Measurements from ENCODE around the gene LRRC28. TPM values are rescaled to one million over a fixed set of nuclear protein-coding genes. Genes with fewer than 3 reads are reported as not detected.
"Not testable (repeated sequence)": the region's sequence is repeated elsewhere in the genome, so short reads cannot be mapped to it uniquely, and the experiment has no call there.

Gene LRRC28
- total RNA-seq, 2 experiments from 2014 or later, result 15.2 to 18.2 TPM

DNA sequence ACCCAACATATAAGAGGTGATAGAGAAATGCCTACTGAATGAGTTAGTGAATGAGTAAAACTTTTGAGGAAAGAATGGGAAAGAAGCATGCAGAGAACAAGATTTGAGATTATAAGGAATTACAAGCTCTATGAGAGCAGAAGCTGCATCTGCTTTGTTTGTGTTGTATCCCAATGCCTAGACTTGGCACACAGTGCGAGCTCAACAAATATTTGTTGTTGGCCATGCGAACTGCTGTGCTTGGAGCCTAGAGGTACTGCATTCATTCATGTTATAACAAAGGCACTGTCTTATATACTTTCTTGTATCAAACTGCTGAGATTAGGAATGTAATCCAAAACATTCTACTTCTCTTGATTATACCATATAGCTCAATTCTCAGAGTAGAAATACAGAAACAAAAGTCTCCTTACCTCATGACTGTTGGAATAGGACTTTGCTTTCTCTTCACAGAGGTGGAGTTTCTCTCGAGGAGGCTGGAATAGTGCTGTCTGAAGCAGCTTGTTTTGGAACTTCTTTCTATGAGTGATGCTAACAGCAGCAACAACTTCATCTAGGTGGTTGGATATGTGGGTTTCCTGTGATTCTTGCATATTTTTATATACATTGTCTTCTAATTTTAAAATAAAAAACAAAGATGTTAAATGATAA, 23.0 kb upstream of the LRRC28 start:
- ATAC-seq (no peak), DNase-seq (no peak)
- Mint-ChIP-seq H3K27ac (no peak overlapping the region), H3K4me1 (no peaks in the 10 kb centered on the region), H3K36me3 (ENCODE audit: low read depth) (no peaks in the 10 kb centered on the region), H3K9me3 (ENCODE audit: low read depth) (peaks cover 2% of the 10 kb centered on the region), H3K4me3 (no peak overlapping the region), H3K27me3 (no peaks in the 10 kb centered on the region)
- CTCF ChIA-PET, result interaction anchor here (1.0 kb wide), 1 partner anchor 18 kb away, joined by 3 read pairs; no protein-coding TSS in a partner anchor
- intact Hi-C loops (cut with DNase I, micrococcal nuclease), result no loop called here
- POLR2A ChIA-PET, result no interaction called here

DNA sequence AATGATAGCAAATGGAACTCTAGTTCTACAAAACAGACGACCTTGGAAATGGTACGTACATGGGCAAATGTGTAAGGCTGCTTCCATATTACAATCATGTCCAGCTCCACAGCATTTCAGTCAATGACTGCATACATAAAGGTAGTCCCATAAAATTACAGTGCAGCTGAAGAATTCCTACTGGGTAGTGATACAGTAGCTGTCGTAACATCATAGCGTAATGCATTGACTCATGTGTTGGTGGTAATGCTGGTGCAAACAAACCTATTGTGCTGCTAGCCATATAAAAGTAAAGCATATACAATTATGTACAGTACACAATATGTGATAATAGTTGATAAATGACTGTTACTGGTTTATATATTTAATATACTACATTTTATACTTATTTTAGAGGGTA, 20.4 kb upstream of the LRRC28 start:
- Mint-ChIP-seq H3K36me3 (ENCODE audit: low read depth) (no peaks in the 10 kb centered on the region), H3K27ac (no peak overlapping the region), H3K9me3 (ENCODE audit: low read depth) (peaks cover 2% of the 10 kb centered on the region), H3K4me3 (no peak overlapping the region), H3K27me3 (peaks cover 3% of the 10 kb centered on the region), H3K4me1 (no peaks in the 10 kb centered on the region)
- ATAC-seq (no peak), DNase-seq (no peak)
- intact Hi-C loops (cut with DNase I, micrococcal nuclease), result no loop called here
- ChIA-PET POLR2A (no interaction called here), CTCF (interaction anchor here (1.2 kb wide), 1 partner anchor 42 kb away, joined by 3 read pairs; no protein-coding TSS in a partner anchor)

DNA sequence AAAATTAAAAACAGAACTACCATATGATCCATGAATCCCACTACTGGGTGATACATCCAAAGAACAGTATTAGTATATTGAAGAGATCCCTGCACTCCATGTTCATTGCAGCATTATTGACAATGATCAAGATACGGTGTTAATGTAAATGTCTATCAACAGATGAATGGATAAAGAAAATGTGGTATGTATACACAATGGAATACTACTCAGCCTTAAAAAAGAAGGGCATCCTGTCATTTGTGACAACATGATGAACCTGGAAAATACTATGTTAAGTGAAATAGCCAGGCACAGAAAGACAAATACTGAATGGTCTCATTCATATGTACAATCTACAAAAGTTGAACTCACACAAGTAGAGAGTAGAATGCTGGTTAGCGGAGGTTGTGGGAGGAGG, 18.5 kb upstream of the LRRC28 start:
- peaks cover 3% of the 10 kb centered on the region for H3K27me3 Mint-ChIP-seq
- ChIA-PET CTCF (interaction anchor here (1.1 kb wide), 1 partner anchor 102 kb away, joined by 3 read pairs; no protein-coding TSS in a partner anchor), POLR2A (no interaction called here)
- peaks cover 2% of the 10 kb centered on the region for H3K9me3 Mint-ChIP-seq (ENCODE audit: low read depth)
- H3K27ac Mint-ChIP-seq, result no peak overlapping the region
- no peak overlapping the region for H3K4me3 Mint-ChIP-seq
- no peaks in the 10 kb centered on the region for H3K36me3 Mint-ChIP-seq (ENCODE audit: low read depth)
- intact Hi-C loops (cut with DNase I, micrococcal nuclease), result no loop called here
- no peaks in the 10 kb centered on the region for H3K4me1 Mint-ChIP-seq
- DNase-seq, result no peak
- ATAC-seq, result no peak

DNA sequence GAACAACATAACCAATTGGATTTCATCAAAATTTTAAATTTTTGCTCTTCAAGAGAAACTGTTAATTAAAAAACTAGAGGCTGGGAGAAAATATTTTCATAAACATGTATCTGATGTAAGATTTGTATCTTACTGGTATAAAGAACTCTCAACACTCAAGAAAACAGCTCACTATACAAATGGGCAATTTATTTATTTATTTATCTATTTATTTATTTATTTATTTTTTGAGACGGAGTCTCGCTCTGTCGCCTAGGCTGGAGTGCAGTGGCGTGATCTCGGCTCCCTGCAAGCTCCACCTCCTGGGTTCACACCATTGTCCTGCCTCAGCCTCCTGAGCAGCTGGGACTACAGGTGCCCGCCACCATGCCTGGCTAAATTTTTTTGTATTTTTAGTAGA, 17.1 kb upstream of the LRRC28 start:
- H3K27ac Mint-ChIP-seq; intact Hi-C loops (cut with DNase I, micrococcal nuclease); H3K4me1 Mint-ChIP-seq; H3K36me3 Mint-ChIP-seq (ENCODE audit: low read depth); DNase-seq; H3K27me3 Mint-ChIP-seq; H3K4me3 Mint-ChIP-seq; POLR2A ChIA-PET; ATAC-seq; H3K9me3 Mint-ChIP-seq (ENCODE audit: low read depth): not testable (repeated sequence)
- CTCF ChIA-PET, result interaction anchor here (0.6 kb wide), 1 partner anchor 1116 kb away, joined by 3 read pairs; no protein-coding TSS in a partner anchor

DNA sequence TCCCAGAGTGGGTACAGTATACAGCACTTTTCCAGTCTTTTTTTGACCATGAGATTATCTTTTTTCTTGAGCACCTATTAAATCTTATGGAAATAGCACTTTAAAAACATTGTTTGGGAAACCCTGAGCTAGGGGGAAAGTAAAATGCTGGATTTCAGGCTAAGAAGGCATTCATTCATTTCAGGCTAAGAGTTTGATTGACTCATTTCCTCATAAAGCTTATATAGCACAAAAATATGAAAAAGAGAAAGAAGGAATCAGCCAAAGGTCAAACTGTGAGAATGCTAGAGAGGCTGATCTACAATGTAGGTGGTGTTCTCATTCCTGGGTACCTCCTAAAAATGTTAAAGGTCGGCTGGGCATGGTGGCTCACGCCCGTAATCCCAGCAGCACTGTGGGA, 12.4 kb upstream of the LRRC28 start:
- no peak overlapping the region for H3K27ac Mint-ChIP-seq
- POLR2A ChIA-PET, result no interaction called here
- no peaks in the 10 kb centered on the region for H3K36me3 Mint-ChIP-seq (ENCODE audit: low read depth)
- H3K4me1 Mint-ChIP-seq, result peaks cover 4% of the 10 kb centered on the region
- no peak for DNase-seq
- H3K9me3 Mint-ChIP-seq (ENCODE audit: low read depth), result no peaks in the 10 kb centered on the region
- no peak overlapping the region for H3K4me3 Mint-ChIP-seq
- peaks cover 7% of the 10 kb centered on the region for H3K27me3 Mint-ChIP-seq
- CTCF ChIA-PET, result no interaction called here
- intact Hi-C loops (cut with DNase I, micrococcal nuclease), result no loop called here
- no peak for ATAC-seq

DNA sequence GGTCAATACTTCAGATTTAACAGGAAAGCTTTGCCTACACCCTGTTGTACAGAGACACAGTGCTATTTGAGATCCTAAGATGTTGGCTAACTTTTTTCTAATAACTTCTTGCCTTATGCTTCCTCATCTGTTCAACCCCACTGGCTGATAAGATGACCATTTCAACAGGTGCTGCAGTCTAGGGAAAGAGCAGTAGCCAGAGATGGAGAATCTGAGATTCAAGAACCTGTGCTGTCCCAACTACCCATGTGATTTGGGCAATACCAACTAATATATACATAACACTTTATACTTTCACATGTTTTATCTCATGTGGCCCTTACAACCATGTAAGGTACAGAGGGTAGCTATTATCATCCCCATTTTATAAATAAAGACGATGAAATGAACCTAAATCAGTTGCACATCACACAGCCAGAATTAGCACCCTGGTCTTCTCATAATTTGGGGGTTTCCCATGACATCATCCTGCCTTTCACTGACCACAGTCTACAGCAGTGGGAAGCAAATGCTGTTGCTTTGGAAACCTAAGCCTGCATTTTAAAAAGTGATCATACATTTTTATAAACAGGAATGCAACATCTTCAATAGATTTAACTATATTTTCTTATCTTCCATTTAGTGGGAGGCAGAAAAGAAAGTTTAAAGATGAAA, 11.6 kb upstream of the LRRC28 start:
- CTCF ChIA-PET, result interaction anchor here (0.6 to 0.9 kb wide), 2 partner anchors 167 to 377 kb away, joined by 3 read pairs; no protein-coding TSS in a partner anchor
- peaks cover 4% of the 10 kb centered on the region for H3K4me1 Mint-ChIP-seq
- peaks cover 7% of the 10 kb centered on the region for H3K27me3 Mint-ChIP-seq
- POLR2A ChIA-PET, result no interaction called here
- peak; percentile 13 for DNase-seq
- peak; percentile 76 for ATAC-seq
- no peak overlapping the region for H3K4me3 Mint-ChIP-seq
- H3K9me3 Mint-ChIP-seq (ENCODE audit: low read depth), result no peaks in the 10 kb centered on the region
- no peak overlapping the region for H3K27ac Mint-ChIP-seq
- intact Hi-C loops (cut with DNase I, micrococcal nuclease), result no loop called here
- H3K36me3 Mint-ChIP-seq (ENCODE audit: low read depth), result no peaks in the 10 kb centered on the region

DNA sequence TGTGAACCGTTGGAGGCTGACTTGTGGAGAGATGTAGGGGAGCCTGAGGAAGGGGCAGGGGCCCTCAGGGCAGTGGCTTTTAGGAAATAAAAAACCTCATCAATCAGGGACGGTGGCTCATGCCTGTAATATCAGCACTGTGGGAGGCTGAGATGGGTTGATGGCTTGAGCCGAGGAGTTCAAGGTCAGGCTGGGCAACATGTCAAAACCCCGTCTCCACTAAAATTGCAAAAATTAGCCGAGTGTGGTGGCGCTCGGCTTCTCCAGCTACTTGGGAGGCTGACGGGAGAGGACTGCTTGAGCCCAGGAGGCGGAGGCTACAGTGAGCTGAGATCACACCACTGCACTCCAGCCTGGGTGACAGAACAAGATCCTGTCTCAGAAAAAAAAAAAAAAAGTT, 9.5 kb upstream of the LRRC28 start:
- Mint-ChIP-seq H3K27ac (no peak overlapping the region), H3K9me3 (ENCODE audit: low read depth) (no peaks in the 10 kb centered on the region), H3K36me3 (ENCODE audit: low read depth) (no peaks in the 10 kb centered on the region), H3K4me1 (peaks cover 4% of the 10 kb centered on the region), H3K4me3 (no peak overlapping the region), H3K27me3 (peaks cover 4% of the 10 kb centered on the region)
- ATAC-seq (no peak), DNase-seq (no peak)
- CTCF ChIA-PET, result no interaction called here
- intact Hi-C loops (cut with DNase I, micrococcal nuclease), result no loop called here
- POLR2A ChIA-PET, result interaction anchor here (0.6 kb wide), 1 partner anchor 195 kb away, joined by 5 read pairs; no protein-coding TSS in a partner anchor

DNA sequence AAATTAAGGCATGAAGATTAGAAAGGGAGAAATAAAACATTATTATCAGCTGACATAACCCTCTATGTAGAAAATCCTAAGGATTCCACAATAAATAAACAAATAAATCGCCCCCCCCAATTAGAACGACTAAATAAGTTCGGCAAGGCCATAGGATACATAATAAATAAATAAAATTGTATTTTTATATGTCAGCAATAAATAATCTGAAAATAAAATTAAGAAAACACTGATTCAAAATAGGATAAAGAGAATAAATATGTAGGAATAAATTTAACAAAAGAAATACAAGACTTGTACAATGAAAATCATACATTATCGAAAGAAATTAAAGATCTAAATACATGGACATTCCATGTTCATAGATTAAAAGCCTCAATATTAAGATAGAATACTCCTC, 7.0 kb upstream of the LRRC28 start:
- Mint-ChIP-seq H3K9me3 (ENCODE audit: low read depth) (no peaks in the 10 kb centered on the region), H3K36me3 (ENCODE audit: low read depth) (peaks cover 1% of the 10 kb centered on the region), H3K27me3 (peaks cover 4% of the 10 kb centered on the region), H3K27ac (no peak overlapping the region), H3K4me3 (no peak overlapping the region), H3K4me1 (peaks cover 4% of the 10 kb centered on the region)
- ATAC-seq (no peak), DNase-seq (no peak)
- intact Hi-C loops (cut with DNase I, micrococcal nuclease), result no loop called here
- ChIA-PET POLR2A (no interaction called here), CTCF (interaction anchor here (1.2 kb wide), 1 partner anchor 28 kb away, joined by 4 read pairs; no protein-coding TSS in a partner anchor)

DNA sequence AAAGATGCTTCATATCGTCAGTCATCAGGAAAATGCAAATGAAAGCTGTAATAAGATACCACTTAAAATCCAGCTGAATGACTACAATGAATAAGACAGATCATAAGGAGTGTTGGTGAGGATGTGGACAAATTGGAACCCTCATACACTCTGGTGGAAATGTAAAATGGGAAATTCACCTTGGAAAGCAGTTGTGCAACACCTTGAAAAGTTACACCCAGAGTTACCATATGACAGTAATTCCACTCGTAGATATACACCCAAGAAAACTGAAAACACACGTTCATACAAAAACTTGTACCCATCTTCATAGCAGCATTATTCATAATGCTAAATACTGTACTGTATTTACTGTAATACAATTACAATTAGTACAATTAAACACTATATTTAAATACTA, 4.2 kb upstream of the LRRC28 start:
- Mint-ChIP-seq H3K4me1 (peaks cover 3% of the 10 kb centered on the region), H3K27ac (no peak overlapping the region), H3K4me3 (no peak overlapping the region), H3K27me3 (peaks cover 2% of the 10 kb centered on the region), H3K9me3 (ENCODE audit: low read depth) (no peaks in the 10 kb centered on the region), H3K36me3 (ENCODE audit: low read depth) (peaks cover 1% of the 10 kb centered on the region)
- ChIA-PET POLR2A (no interaction called here), CTCF (interaction anchor here (0.9 kb wide), 1 partner anchor 230 kb away, joined by 3 read pairs; no protein-coding TSS in a partner anchor)
- no peak for DNase-seq
- ATAC-seq, result no peak
- intact Hi-C loops (cut with DNase I, micrococcal nuclease), result no loop called here

DNA sequence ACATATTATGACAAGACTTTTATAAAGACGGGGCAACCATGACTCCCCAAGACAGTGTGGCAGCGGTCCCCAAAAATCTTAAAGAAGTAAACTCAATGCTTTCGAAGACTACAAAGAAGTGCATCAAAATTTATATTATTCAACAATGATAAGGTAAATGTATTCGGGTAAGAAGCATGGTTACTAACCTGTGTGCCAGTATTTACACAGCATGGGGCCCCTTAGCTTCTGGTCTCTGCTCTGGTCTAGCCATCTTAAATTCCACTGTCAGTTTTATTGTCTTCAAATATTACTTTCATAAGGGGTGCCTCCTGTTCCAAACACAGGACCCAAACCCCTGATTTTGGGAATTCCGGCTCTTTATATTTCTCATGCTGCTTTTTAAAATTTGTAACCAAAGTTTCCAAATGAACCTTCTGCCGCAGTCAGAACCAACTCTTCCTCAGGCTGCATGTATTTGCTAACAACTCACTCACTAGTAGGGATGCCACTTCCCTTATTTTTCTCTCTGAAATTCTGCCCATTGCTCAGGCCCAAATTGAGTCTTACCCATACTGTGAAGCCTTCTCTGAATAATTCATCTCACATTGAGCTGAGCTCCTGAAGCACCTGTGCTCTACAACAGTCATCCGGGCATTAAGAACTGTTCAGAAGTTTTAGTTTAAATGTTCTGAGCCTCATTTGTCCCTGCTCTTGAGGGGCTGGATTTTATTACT, 3.1 kb upstream of the LRRC28 start:
- ChIA-PET POLR2A (no interaction called here), CTCF (no interaction called here)
- no peak for DNase-seq
- Mint-ChIP-seq H3K27me3 (peaks cover 2% of the 10 kb centered on the region), H3K36me3 (ENCODE audit: low read depth) (peaks cover 1% of the 10 kb centered on the region), H3K27ac (no peak overlapping the region), H3K4me3 (no peak overlapping the region), H3K4me1 (peaks cover 12% of the 10 kb centered on the region), H3K9me3 (ENCODE audit: low read depth) (no peaks in the 10 kb centered on the region)
- intact Hi-C loops (cut with DNase I, micrococcal nuclease), result no loop called here
- ATAC-seq, result no peak

DNA sequence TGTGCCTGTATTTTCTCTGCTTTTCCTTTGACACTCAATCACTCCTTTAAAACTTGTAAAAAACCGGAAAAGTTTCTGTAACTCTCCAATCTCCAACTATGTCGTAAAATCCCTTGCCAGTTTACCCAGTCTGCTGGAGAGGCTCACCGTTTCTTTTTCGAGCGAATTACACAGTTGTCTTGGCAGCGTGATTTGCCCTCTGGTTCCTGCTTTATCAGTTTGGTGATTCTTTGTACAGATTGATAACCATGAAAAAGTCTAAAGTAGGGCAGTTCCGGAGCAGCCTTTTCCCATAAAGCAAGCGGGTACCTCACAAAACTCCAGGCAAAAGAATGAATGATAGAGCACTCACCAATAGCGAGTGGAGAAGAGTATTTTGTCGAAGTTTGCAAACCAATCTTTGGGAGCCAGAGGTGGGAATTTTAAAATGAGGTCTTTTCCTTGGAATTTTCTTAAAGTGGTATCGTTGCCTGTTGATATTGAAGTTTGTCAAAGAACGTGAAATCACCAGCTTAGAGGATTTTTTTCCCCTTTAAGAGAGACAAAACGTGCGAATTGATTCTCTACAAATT, 1.9 kb upstream of the LRRC28 start, which contains the start of gene TTC23:
TTC23 (minus strand) TSS at position 312 of the 572 bp plus-strand sequence. CDS start 20,869 bp downstream, outside the sequence.
- no peak within 1 kb of the TSS for H3K4me3 Mint-ChIP-seq
- H3K9me3 Mint-ChIP-seq (ENCODE audit: low read depth), result no peaks in the 10 kb centered on the region
- POLR2A ChIA-PET, result no interaction called here
- CTCF ChIA-PET, result no interaction called here
- H3K27me3 Mint-ChIP-seq, result no peaks in the 10 kb centered on the region
- ATAC-seq, result no peak
- peaks cover 1% of the 10 kb centered on the region for H3K36me3 Mint-ChIP-seq (ENCODE audit: low read depth)
- H3K4me1 Mint-ChIP-seq, result peaks cover 22% of the 10 kb centered on the region
- intact Hi-C loops (cut with DNase I, micrococcal nuclease), result no loop called here
- no peak within 1 kb of the TSS for H3K27ac Mint-ChIP-seq
- no peak for DNase-seq

All from activated CD4-positive, alpha-beta T cell treated with anti-CD3 and anti-CD28 coated beads for 36 hours (primary cell).